SKM-1 (cell line): ENCODE data around the gene TXNRD3.

Experiments
- DNase-seq: peaks from one replicate; lab custom pipeline; 2025; ENCODE audit not compliant: unreplicated experiment; lab: John Stamatoyannopoulos, UW

TXNRD3 gene

DNA sequence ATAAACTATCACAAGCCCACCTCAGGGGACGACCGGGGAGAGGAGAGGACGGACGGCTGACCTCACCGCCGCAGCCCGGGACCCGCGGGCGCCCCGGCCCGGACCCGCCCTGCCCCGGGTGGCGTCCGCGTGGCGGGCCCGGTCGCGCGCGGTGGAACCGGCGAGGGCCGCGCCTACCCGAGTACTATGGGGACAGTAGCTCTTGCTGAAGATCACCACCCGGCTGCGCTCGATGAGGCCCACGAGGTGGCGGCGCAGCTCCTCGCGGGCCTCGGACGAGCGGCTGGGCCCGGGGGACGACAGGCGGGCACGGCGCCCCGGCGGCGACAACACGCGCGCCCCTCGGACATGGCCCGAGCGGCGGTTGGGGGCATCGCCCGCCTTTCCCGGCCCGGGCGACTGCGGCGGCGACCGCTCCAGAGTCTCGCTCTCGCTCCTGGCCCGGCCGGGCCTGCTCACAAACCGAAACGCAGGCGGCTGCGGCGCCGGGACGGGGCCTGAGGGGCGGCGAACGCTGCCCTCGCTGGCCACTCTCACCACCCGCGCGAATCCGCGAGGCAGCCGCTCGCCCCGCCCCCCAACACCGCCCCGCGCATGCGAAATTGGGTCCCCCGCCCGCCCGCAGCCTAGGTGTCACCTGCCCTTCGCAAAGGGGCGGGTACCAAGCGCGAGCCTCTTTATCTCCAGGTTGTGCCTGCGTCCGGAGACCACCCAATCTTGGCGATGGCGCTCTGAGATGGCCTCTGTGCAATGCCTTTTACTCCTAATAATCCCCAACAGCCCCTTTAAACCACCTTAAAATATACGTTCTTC is at the start of gene TXNRD3:
Gene TXNRD3, minus strand, starts transcription at position 554 of the 813 bp plus-strand sequence.
- DNase-seq = peak; percentile 21

DNA sequence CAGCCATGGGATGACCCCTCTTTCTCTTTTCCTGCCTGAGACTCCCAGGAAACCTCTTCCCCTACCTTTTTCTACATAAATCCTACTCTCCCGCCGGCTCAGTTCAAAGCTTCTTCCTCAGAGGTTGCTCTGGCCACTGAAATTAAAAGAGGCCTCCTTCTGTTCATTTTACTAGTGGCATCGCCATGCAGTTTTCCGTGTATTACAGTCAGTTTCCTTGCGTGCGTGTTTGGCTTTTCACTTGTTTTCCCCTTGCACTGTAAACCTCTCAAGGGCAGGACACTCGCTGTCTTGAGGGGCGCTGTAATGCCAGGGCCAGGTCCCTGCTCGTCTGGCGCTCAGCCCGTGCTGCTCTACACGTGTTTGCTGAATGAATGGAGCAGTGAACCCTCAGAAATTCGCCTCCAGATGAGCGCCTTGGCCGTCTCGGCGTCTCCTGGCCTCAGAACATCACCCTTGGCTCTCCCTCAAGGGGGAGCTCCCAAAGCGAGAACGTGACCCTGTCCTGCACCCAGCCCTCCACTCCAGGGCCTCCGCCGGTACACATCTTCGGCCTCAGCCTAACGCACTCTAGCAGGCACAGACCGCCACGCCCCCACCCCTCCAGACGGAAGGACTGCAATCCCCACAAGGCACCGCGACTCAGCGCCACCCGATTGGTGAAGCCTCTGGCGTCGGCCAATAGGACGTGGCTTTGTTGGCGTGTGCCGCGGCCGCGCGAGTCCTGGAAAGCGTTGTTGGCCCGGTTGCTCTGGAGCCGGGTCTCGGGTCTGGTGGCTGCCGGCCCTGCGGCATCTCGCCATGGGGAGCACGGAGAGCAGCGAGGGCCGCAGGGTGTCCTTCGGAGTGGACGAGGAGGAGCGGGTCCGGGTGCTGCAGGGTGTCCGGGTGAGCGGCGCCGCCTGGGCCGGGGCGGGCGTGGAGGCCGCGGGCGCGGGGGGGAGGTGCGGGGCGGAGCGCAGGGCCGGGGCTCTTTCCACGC is 48.9 kb upstream of the TXNRD3 start, which contains the start of gene CHCHD6:
Gene CHCHD6, plus strand, starts transcription at position 729 of the 982 bp plus-strand sequence. Its CDS starts 73 bp downstream, at position 802.
- peak; percentile 94 for DNase-seq

DNA sequence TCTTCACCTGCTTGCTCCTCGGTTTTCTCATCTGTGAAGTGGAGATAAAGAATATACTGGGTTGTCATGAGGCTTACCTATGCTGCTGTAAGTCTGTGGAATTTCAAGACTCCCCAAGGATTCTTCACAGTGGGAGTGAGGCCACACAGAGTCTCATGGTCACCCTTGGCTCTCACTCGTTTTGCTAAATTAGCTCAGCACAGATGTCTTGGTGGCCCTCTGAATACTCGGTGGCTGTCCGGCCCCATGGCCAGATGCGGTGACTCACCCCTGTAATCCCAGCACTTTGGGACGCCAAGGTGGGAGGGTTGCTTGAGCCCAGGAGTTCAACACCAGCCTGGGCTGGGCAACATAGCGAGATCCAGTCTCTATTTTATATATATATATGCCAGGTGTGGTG is 44.1 kb upstream of the TXNRD3 start:
- no peak for DNase-seq

DNA sequence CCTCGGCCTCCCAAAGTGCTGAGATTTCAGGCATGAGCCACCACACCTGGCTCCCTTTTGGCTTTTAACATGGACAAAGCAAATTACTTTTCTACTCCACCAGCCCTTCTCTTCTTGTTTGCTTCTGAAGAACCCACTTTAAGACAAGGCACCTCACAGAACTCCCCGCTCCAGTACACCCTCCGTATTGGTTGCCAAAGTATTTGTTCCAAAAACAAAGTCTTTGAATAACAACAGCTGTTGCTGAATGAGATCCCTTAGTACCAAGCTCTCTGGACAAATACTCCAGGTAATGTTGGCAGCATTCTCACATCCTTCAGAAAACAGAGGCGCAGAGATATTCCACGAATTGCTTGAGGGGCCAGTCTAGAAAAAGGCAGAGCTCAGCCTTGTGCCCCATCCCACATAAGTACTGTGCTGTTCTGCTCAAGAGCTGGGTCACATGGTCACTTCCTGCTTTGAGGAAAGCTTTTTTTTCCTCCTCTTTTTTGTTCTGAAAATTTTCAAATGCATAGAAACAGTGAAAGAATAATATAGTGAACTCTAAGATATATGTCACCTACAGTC is 41.9 kb upstream of the TXNRD3 start:
- no peak for DNase-seq

GRCh38 chr3:126693921-126694320 is 39.0 kb upstream of the TXNRD3 start:
- no peak for DNase-seq

DNA sequence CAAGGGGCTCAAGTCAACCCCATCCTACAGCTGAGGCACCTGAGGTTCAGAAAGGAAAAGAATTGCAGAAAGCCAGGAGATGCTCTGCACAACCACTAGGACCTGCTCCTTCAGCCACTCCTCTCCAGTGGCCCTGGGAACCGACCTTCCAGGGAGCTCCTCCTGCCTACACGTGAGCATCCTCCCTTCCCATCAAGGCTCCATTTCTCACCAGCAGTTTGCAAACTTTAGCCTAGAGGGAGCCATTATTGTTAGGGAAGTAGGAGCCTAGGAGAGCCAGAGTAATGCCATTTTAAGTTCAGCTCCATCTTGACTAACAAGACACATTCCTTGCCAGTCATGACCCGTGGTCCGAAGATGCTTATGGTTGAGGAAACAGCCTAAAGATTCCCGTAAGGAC is 37.9 kb upstream of the TXNRD3 start:
- no peak for DNase-seq

- no peak for DNase-seq
These were observed 36.8 kb upstream of the TXNRD3 start for GRCh38 chr3:126691765-126692164.

GRCh38 chr3:126685493-126685892 is 30.6 kb upstream of the TXNRD3 start:
- no peak for DNase-seq

DNA sequence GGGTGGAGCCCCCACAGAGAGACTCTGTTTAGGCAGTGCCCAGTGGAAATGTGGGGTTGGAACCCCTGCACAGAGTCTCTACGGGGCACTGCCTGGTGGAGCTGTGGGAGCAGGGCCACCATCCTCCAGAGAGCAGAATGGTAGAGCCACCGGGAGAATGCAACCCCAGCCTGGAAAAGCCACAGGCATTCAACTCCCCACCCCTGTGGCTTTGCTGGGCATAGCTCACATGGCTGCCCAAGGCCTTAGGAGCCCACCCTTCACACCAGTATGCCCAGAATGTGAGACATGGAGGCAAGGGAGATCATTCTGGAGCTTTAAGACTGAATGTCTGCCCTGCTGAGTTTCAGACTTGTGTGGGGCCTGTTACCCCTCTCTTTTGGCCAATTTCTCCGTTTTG is 30.1 kb upstream of the TXNRD3 start:
- no peak for DNase-seq

GRCh38 chr3:126684218-126684751 is 29.4 kb upstream of the TXNRD3 start:
- no peak for DNase-seq

- no peak for DNase-seq
These were observed 28.1 kb upstream of the TXNRD3 start for GRCh38 chr3:126683069-126683468.

GRCh38 chr3:126682009-126682408 is 27.1 kb upstream of the TXNRD3 start:
- DNase-seq = no peak

DNA sequence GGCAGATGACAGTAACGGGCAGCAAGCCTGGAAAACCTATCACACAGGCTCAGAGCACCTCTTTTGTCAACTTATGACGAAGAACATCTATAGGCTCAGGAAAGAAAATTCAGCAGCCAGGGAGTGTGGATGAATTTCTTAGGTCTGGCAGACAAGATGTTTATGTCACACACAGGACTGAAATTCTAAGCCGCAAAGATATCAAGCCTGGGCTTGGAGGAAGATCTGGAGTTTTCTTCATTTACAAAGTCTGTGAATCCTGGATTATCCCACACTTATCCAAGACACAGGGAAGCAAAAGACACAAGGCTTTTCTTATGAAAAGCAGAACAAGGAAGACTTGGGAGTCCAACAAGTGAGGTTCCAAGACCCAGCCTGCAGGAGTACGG is 25.7 kb upstream of the TXNRD3 start:
- no peak for DNase-seq

DNA sequence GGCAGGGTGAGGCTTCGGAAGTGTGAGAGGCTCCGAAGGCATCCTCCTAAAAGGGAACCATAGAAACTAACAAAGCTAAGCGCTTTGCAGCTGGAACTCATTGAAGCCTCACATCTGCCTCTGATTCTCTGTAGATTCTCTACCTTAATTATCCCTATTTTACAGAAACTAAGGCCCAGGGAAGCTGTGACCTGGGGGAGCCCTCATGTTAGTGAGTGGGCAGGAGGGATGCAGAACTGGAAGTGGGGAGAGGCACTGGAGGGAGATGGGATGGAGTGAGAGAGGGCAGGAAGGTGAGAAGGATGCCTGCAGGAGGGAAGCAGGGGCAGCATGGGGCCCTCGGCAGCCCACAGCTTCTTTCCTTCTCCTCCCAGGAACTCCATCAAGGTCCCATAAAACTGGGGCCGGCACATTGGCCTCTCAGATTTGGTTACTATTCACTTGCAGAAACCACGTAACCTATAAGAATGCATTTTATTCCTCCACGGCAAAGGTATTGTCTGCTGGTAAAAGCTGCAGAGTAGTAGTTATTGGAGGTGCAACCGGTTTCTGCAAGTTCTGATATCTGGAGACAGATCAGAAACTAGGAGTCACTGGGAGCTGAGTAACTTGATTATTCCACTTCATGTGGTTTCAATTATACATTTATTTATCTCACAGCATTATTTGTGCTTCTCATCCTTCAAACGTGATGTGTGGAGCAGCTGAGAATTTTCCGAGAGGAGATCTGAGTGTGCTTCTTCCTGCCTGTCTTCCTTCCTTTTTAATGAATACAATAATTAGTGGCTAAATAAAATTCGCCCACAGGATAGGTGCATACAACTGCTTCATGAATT is 25.1 kb upstream of the TXNRD3 start:
- DNase-seq = no peak

- DNase-seq = peak; percentile 43
These were observed 24.4 kb upstream of the TXNRD3 start for GRCh38 chr3:126679318-126679751.

DNA sequence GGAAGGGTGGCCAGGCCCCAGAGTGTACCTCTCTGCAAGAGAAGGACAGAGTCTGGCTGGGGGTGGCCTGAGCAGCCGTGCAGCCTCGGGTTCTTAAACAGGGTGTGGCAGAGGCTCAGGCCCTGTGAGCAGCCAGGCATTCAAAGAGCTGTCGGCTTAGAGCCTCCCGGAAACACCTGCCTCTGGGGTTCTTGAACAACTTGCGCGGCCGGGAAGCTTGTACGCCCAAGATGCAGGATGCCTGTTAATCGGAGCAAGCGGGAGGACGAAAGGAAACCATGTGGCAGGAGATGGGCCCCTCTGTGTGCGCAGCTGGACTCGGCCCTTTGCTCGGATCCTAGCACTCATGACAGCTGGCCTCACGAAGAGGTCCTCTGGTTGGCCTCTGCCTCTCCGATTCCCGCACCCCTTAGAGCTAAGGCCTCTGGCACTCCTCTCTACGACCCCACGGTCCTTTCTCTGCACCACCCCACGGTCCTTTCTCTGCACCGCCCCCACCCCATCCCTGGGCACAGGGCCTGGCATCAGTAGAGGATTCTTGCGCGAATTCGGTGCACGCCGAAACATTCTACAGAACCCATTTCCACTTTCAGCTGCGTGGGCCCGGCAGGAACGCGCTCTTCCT is 23.9 kb upstream of the TXNRD3 start:
- DNase-seq = no peak

DNA sequence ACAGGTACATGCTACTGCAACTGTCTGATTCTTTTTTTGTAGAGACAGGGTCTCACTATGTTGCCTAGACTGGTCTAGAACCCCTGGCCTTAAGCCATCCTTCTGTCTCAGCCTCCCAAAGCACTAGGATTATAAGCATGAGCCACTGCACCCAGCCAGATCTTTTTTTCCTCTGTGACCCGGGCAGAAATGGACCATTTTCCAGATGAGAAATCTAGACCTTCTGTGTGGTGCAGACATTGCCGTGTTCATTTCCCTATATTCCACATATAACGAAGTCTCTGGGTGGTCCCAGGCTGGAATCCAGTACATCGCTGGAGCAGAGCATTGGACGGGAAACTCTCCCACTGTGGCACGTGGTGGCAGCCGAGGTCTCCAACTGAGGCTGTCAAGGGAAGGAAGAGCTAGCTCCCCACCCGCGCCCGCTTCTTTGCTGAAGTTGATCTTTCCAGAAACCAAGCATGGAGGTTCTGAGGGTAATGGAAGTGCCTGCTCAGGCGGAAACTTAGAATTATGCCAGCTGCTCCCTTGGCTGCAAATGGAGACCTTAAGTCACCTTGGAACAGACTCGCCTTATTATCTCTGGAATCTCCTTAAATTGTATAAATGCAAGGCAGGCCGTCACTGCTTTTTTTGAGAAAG is 23.1 kb upstream of the TXNRD3 start:
- no peak for DNase-seq

DNA sequence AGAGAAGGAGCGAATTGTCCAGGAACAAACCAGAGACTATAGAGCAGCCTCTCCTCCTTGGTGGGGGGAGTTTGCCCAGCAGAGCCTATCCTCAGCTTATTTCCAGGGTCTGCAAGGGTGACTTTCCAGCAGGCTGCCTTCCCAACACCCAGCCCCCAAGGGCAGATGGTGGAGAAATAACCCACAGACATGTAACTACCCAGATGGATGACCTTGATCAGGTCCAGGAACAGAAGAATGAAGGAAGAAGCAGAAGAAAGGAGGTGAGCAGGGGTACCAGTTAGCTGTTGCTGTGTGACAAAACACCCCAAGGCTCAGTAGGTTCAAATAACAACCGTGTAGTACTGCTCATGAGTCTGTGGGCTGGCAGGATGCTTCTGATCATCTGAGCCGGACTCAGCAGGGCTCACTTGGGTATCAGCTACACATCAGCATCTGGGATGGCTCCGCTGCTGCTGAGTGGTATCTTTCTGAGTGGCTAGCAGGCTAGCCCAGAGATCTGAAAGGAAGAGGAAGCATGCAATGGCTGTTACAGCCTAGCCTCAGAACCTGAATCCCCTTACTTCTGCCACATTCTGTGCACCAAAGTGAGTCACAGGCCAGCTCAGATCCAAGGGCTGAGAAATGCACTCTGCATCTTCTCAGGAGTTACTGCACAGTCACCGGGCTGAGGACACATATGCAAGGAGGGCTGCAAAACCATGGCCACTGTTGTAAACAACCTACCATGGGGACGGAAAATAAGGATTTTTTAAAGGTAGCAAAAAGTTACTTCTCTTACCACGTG is 22.2 kb upstream of the TXNRD3 start:
- DNase-seq = no peak

DNA sequence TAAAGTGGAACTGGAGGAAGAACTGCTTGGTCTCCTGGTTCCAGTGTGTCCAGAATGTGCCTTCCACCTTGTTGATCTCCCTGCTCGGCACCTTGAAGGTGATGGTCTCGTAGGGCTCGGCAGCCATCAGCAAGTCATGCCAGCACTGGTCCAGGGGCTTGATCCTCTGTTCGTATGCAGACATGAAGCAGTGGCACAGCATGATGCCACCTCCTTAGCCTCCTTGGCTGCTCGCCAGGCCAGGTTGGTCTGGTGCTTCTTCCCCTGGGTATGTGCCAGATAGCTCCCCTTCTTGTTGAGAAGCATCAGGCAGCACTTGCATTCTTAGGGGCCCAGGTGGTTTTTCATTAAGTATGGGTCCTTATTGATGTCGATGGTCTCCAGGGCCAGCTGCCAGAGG is 17.8 kb upstream of the TXNRD3 start:
- DNase-seq = no peak
